ENCODE results near the gene DAB2IP. TPM values are rescaled to one million over a fixed set of nuclear protein-coding genes. Genes with fewer than 3 reads are reported as not detected.

The DAB2IP gene
- total RNA-seq, 6 experiments from 2014 or later: 15.1 to 21.6 (median 19.0) TPM

GRCh38 chr9:121826711-121827110 is 175.3 kb downstream of the DAB2IP start:
- ATAC-seq: no peak
- TF ChIP-seq CTCF (IDR thresholded peaks at IDR 0.05) (no peak), POLR2A (IDR thresholded peaks at IDR 0.05) (no peak)
- no peaks in the 10 kb centered on the region for H3K36me3 ChIP-seq
- H3K4me3 ChIP-seq: no peak overlapping the region
- 65% methylated on average over 3 of the region's 7 CpGs for WGBS (ENCODE audit: insufficient coverage, low coverage, low lambda C conversion rate, missing lambda C conversion rate)
- intact Hi-C loops (cut with DNase I): no loop called here
- no peak overlapping the region for H3K27ac ChIP-seq
- H3K9me3 ChIP-seq: no peaks in the 10 kb centered on the region
- DNase-seq: no peak
- no peaks in the 10 kb centered on the region for H3K27me3 ChIP-seq
- no peaks in the 10 kb centered on the region for H3K4me1 ChIP-seq

- 92% methylated on average over 9 of the region's 17 CpGs for WGBS (ENCODE audit: insufficient coverage, low coverage, low lambda C conversion rate, missing lambda C conversion rate)
- Histone ChIP-seq H3K36me3 (no peaks in the 10 kb centered on the region), H3K27ac (no peak overlapping the region), H3K9me3 (no peaks in the 10 kb centered on the region), H3K4me1 (no peaks in the 10 kb centered on the region), H3K27me3 (no peaks in the 10 kb centered on the region), H3K4me3 (no peak overlapping the region)
- intact Hi-C loops (cut with DNase I): no loop called here
- ATAC-seq (no peak), DNase-seq (no peak)
- TF ChIP-seq CTCF (IDR thresholded peaks at IDR 0.05) (no peak), POLR2A (IDR thresholded peaks at IDR 0.05) (no peak)
Observed at GRCh38 chr9:121827251-121827967, 176.0 kb downstream of the DAB2IP start.

GRCh38 chr9:121830441-121831140 is 179.2 kb downstream of the DAB2IP start:
- DNase-seq: peak in 1 of 3 donors; percentile 18
- TF ChIP-seq POLR2A (IDR thresholded peaks at IDR 0.05) (no peak), CTCF (IDR thresholded peaks at IDR 0.05) (no peak)
- WGBS (ENCODE audit: insufficient coverage, low coverage, low lambda C conversion rate, missing lambda C conversion rate): 76% methylated on average over 3 of the region's 3 CpGs
- Histone ChIP-seq H3K27me3 (no peaks in the 10 kb centered on the region), H3K27ac (no peak overlapping the region), H3K4me3 (no peak overlapping the region), H3K9me3 (no peaks in the 10 kb centered on the region), H3K4me1 (no peaks in the 10 kb centered on the region), H3K36me3 (no peaks in the 10 kb centered on the region)
- intact Hi-C loops (cut with DNase I): no loop called here
- ATAC-seq: no peak

GRCh38 chr9:121831869-121832268 is 180.4 kb downstream of the DAB2IP start:
- ATAC-seq (no peak), DNase-seq (peak in 1 of 3 donors; percentile 13)
- H3K27me3 ChIP-seq: no peaks in the 10 kb centered on the region
- intact Hi-C loops (cut with DNase I): no loop called here
- no peak overlapping the region for H3K27ac ChIP-seq
- no peak overlapping the region for H3K4me3 ChIP-seq
- H3K4me1 ChIP-seq: no peaks in the 10 kb centered on the region
- TF ChIP-seq POLR2A (IDR thresholded peaks at IDR 0.05): no peak
- TF ChIP-seq CTCF (IDR thresholded peaks at IDR 0.05): no peak
- WGBS (ENCODE audit: insufficient coverage, low coverage, low lambda C conversion rate, missing lambda C conversion rate): no CpG with 5 or more reads among the region's 3 CpGs
- H3K36me3 ChIP-seq: no peaks in the 10 kb centered on the region
- no peaks in the 10 kb centered on the region for H3K9me3 ChIP-seq
